Nephron (organoid): ENCODE data around the gene SETD3.

Experiments
- H3K27ac Mint-ChIP-seq, 3 experiments: 2 replicates each; pipeline ENCODE4 v1.8.0; 2020; ENCODE audit warnings: mixed read lengths in 3 of 3, mild to moderate bottlenecking in 2 of 3, moderate library complexity in 1 of 3
- H3K27me3 Mint-ChIP-seq: 2 replicates; pipeline ENCODE4 v1.8.0; 2021; ENCODE audit warnings: low read depth, mild to moderate bottlenecking, moderate library complexity, mixed read lengths
- H3K36me3 Mint-ChIP-seq: 2 replicates; pipeline ENCODE4 v1.8.0; 2020; ENCODE audit warnings: low read depth, mixed read lengths
- H3K4me1 Mint-ChIP-seq: 2 replicates; pipeline ENCODE4 v1.8.0; 2020; ENCODE audit warnings: mixed read lengths
- H3K4me3 Mint-ChIP-seq, 3 experiments: 2 replicates each; pipeline ENCODE4 v1.8.0; 2020; ENCODE audit warnings: mild to moderate bottlenecking in 3 of 3, mixed read lengths in 3 of 3, moderate library complexity in 2 of 3
- H3K9me3 Mint-ChIP-seq: 2 replicates; pipeline ENCODE4 v1.8.0; 2020; ENCODE audit warnings: mixed read lengths
- TF ChIP-seq, protein P1 (sequence below), 3 experiments: fragments of 200-600 bp; sonication (generic); IDR thresholded peaks; one replicate each; pipeline ENCODE4 v1.5.0; 2021; ENCODE audit warnings: antibody characterized with exemption in 3 of 3; ENCODE audit not compliant: unreplicated experiment in 3 of 3

The SETD3 gene

DNA sequence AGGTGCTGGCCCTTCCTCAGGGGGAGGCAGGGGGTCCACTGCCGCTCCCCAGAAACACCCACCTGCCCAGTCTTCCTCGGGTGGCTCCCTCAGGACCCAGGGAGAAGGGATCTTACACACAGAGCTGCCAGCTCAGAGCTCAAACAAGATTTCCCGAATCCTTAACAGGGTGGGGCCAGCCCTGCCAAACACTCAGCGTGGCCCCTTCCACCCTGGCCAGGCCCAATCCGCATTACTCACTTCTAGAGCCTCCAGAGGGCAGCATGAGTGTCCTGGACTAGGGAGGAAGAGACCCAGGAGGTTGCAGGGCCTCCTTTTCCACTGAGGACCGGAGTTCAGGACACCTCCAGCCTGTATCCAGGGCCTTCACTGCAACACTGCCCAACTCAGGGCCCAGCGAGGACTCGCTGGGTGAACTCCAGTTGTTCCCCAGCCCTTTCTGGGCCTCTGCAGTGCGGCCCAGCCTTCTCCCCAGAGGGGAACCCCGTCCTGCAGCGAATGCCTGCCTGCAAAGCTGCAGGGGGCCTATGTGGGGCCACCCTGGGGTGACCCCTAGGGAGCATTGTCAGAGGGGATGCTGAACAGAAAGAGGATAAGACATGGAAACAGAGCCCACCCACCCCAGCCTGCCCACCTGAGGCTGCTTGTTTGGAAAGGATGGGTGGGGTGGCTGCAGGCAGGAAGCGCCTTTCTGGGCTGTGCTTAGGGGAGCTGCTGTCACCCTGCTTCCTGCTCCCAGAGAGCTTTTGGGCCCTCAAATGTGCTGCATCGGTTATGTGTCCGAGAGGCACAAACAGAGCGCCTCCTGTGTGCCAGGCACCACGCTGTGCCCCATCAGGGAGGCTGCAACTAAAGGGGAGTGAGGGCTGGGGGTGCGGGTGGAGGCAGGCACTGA, 44.4 kb upstream of the SETD3 start:
- no peak overlapping the region for H3K4me3 Mint-ChIP-seq
- H3K9me3 Mint-ChIP-seq: no peaks in the 10 kb centered on the region
- TF ChIP-seq, protein P1, sequence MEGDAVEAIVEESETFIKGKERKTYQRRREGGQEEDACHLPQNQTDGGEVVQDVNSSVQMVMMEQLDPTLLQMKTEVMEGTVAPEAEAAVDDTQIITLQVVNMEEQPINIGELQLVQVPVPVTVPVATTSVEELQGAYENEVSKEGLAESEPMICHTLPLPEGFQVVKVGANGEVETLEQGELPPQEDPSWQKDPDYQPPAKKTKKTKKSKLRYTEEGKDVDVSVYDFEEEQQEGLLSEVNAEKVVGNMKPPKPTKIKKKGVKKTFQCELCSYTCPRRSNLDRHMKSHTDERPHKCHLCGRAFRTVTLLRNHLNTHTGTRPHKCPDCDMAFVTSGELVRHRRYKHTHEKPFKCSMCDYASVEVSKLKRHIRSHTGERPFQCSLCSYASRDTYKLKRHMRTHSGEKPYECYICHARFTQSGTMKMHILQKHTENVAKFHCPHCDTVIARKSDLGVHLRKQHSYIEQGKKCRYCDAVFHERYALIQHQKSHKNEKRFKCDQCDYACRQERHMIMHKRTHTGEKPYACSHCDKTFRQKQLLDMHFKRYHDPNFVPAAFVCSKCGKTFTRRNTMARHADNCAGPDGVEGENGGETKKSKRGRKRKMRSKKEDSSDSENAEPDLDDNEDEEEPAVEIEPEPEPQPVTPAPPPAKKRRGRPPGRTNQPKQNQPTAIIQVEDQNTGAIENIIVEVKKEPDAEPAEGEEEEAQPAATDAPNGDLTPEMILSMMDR (IDR thresholded peaks at IDR 0.05; ENCODE audit: unreplicated experiment in 3 of 3): no peak
- H3K27ac Mint-ChIP-seq: peak overlapping the region; percentile 80 to 86 (median 85)
- H3K4me1 Mint-ChIP-seq: peaks cover 39% of the 10 kb centered on the region
- H3K36me3 Mint-ChIP-seq: no peaks in the 10 kb centered on the region
- no peaks in the 10 kb centered on the region for H3K27me3 Mint-ChIP-seq

GRCh38 chr14:99524091-99524661, 43.5 kb upstream of the SETD3 start:
- peak overlapping the region; percentile 80 to 86 (median 85) for H3K27ac Mint-ChIP-seq
- peaks cover 39% of the 10 kb centered on the region for H3K4me1 Mint-ChIP-seq
- no peaks in the 10 kb centered on the region for H3K36me3 Mint-ChIP-seq
- H3K27me3 Mint-ChIP-seq: no peaks in the 10 kb centered on the region
- peak overlapping the region; percentile 50 to 65 (median 60) for H3K4me3 Mint-ChIP-seq
- TF ChIP-seq, protein P1 (IDR thresholded peaks at IDR 0.05; ENCODE audit: unreplicated experiment in 3 of 3): no peak
- no peaks in the 10 kb centered on the region for H3K9me3 Mint-ChIP-seq

DNA sequence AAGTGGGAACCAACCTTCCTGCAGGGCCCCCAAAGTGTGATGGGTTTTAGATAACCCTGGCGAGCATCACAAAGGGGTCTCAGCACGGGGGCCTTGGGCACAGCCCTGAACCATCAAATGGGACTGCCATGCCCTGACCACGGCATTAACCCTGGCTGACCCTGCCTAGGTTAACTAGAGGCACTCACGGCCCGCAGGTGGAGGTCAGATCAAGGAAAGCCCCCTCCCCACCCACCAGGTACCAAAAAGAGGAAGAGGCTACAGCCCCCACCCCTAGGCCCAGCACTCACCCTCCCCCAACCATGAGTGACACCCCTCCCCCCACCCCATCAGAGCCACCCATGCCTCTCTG, 43.0 kb upstream of the SETD3 start:
- Mint-ChIP-seq H3K27me3 (no peaks in the 10 kb centered on the region), H3K27ac (peak overlapping the region; percentile 80 to 86 (median 85)), H3K9me3 (no peaks in the 10 kb centered on the region), H3K4me3 (no peak overlapping the region), H3K36me3 (no peaks in the 10 kb centered on the region), H3K4me1 (peaks cover 39% of the 10 kb centered on the region)
- TF ChIP-seq, protein P1 (IDR thresholded peaks at IDR 0.05; ENCODE audit: unreplicated experiment in 3 of 3): no peak

GRCh38 chr14:99522934-99523703, 42.5 kb upstream of the SETD3 start:
- Mint-ChIP-seq H3K36me3 (no peaks in the 10 kb centered on the region), H3K4me3 (peak overlapping the region in 2 of 3 experiments; percentile 16 to 29), H3K27ac (peak overlapping the region; percentile 80 to 86 (median 83)), H3K9me3 (no peaks in the 10 kb centered on the region), H3K4me1 (peaks cover 39% of the 10 kb centered on the region), H3K27me3 (no peaks in the 10 kb centered on the region)
- TF ChIP-seq, protein P1 (IDR thresholded peaks at IDR 0.05; ENCODE audit: unreplicated experiment in 3 of 3): no peak

DNA sequence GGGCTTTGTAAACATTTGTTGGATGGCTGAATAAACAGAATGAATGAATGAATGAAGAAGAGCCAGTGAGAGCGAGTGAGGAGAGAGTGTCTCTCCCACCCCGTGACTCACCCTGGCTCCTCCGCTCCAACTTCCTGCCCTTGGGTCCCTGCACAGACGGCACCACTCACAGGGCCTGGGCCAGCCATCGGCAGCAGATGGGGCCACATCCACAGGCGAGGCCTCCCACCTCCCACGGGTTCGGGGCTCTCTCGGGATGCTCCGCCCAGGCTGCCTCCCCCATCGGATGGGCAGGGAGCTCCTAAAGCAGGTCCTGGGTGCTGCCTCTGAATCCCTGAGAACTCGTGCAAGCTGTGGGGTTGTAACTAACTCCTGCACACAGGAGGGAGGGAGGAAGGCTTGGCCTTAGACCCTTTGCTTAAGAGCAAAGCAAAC, 41.8 kb upstream of the SETD3 start:
- H3K27me3 Mint-ChIP-seq: no peaks in the 10 kb centered on the region
- H3K4me3 Mint-ChIP-seq: peak overlapping the region in 2 of 3 experiments; percentile 40 to 56
- TF ChIP-seq, protein P1 (IDR thresholded peaks at IDR 0.05; ENCODE audit: unreplicated experiment in 3 of 3): no peak
- no peaks in the 10 kb centered on the region for H3K36me3 Mint-ChIP-seq
- H3K27ac Mint-ChIP-seq: peak overlapping the region; percentile 80 to 86 (median 83)
- H3K4me1 Mint-ChIP-seq: peaks cover 39% of the 10 kb centered on the region
- H3K9me3 Mint-ChIP-seq: no peaks in the 10 kb centered on the region
